Stimulated activated CD4-positive, alpha-beta T cell treated with anti-CD3 and anti-CD28 coated beads, Interleukin-12 subunit alpha, Interleukin-12 subunit beta, amount 100 ng/mL, for 24 hours (primary cell): ENCODE results near the gene SUGP2.
"Not testable (repeated sequence)": the region's sequence is repeated elsewhere in the genome, so short reads cannot be mapped to it uniquely, and the experiment has no call there.

Experiments
- DNase-seq, 2 experiments: peaks; one replicate each; pipeline ENCODE4 v3.0.0-alpha.2; 2020; ENCODE audit warnings: low read depth in 2 of 2

Gene SUGP2

GRCh38 chr19:19033176-19033425, 216 bp downstream of the SUGP2 start:
- no peak for DNase-seq

GRCh38 chr19:19032420-19033175, 719 bp downstream of the SUGP2 start:
- DNase-seq = peak; percentile 64 to 86

GRCh38 chr19:19031891-19032290, 1.4 kb downstream of the SUGP2 start:
- no peak for DNase-seq

GRCh38 chr19:19028526-19028925, 4.8 kb downstream of the SUGP2 start:
- DNase-seq = no peak

GRCh38 chr19:19027228-19027627, 6.1 kb downstream of the SUGP2 start:
- no peak for DNase-seq

GRCh38 chr19:19026299-19026971, 6.9 kb downstream of the SUGP2 start:
- DNase-seq = no peak

- DNase-seq = no peak
These were observed 7.5 kb downstream of the SUGP2 start for GRCh38 chr19:19025861-19026260.

- not testable (repeated sequence) for DNase-seq
These were observed 9.9 kb downstream of the SUGP2 start for GRCh38 chr19:19023376-19023775.

GRCh38 chr19:19022380-19022961, 10.8 kb downstream of the SUGP2 start:
- no peak for DNase-seq

GRCh38 chr19:19021115-19021514, 12.2 kb downstream of the SUGP2 start:
- DNase-seq = no peak

GRCh38 chr19:19010551-19010950, 22.8 kb downstream of the SUGP2 start:
- DNase-seq = no peak

GRCh38 chr19:19009951-19010350, 23.4 kb downstream of the SUGP2 start:
- no peak for DNase-seq

- no peak for DNase-seq
These were observed 27.1 kb downstream of the SUGP2 start for GRCh38 chr19:19006213-19006612.

GRCh38 chr19:19004144-19004543, 29.2 kb downstream of the SUGP2 start:
- DNase-seq = no peak

- DNase-seq = no peak
These were observed 33.3 kb downstream of the SUGP2 start for GRCh38 chr19:18999896-19000620.

GRCh38 chr19:18999016-18999758, 34.1 kb downstream of the SUGP2 start:
- DNase-seq = no peak

GRCh38 chr19:18998276-18998675, 35.0 kb downstream of the SUGP2 start:
- DNase-seq = no peak

GRCh38 chr19:18996796-18997394, 36.4 kb downstream of the SUGP2 start:
- DNase-seq = no peak

GRCh38 chr19:18996351-18996750, 37.0 kb downstream of the SUGP2 start:
- no peak for DNase-seq

GRCh38 chr19:18995804-18996241, 37.5 kb downstream of the SUGP2 start:
- no peak for DNase-seq

GRCh38 chr19:18993115-18993514, 40.2 kb downstream of the SUGP2 start:
- DNase-seq = no peak
